ENCODE measurements around the gene SAP25.
A peak's percentile ranks its signal among the peaks of the same experiment; 100 is the strongest.
"Not testable (repeated sequence)": the region's sequence is repeated elsewhere in the genome, so short reads cannot be mapped to it uniquely, and the experiment has no call there.

Gene SAP25

DNA sequence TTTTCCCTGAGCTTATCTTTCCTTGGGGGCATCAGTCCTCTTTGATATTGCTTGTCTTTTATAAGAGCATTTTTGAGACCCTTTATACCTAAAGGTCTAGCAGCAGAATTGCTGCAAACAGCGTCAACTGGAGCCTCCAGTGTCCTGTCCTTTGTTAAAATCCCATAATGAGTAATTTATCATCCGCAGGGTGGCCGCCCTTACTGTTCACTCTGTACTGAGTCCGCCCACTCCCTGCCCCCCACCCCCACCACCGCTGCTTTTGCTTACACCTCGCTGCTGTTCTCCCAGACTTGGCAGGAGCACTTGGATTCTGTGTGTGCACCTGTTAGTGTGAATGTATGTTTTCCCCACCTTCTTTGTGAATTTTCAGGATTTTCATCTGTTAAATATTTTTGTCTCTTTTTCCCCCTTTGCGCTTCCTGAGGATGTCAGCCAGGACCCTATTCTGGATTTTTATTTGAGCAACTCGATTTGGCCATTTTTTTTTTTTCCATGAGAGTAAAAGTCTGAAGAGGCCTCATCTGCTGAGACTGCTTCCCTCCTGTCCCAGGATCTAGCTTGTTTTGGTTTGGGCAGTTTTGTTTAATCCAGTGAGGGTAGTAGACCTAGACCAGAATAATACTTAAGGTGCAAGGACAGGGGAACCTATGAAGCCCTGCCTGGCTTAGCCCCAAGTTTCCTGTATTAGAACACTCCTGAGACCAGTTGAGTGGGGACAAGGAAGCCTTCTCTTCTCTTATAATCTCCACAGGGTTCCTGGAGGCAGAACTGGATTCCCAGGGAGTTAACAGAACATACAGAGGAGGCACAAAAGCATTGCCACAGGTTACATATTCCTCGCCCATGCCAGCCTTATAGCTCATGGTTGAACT is 26.5 kb downstream of the SAP25 start:
- TF ChIP-seq POLR2A (IDR thresholded peaks at IDR 0.05; ENCODE audit: low read depth, low read length): no peak
- DNase-seq (ENCODE audit: insufficient read length, low spot score): no peak
- FAIRE-seq: no peak

DNA sequence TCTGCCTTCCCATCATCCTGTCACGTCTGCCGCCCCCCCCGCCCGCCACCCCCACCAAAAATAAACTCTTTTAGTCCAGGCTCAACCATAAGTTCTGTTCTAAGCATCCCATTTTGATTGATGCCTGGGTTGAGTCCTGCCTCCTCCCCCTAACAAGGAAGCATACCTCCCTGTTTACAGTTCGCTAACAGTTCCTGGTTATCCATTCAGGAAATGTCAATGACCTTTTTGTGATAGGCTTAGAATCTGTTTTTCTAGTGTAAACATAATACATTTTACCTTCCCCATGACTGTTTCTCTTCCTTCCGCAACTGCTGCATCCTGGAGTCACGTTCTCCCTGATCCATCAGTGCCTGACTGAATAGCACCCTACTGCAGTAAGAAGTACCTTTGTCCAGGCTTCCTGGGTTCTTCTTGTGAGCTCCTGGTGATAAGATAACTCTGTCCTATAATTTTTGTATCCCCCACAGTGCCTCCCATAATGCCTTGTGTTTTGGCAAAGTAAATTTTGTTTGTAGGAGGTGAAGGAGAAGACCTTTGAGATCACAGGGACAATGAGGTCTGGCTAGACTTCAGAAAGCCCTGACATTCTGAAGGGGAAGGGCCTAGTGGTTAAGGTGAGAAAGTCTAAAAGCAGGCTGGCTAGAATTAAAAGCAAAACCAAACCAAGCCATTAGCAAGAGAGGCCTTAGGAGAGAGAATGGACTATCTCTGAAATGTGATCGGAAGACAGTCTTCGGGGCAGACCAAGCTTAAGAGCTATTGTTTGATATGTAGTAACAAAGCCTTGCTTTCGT is 27.4 kb downstream of the SAP25 start:
- DNase-seq (ENCODE audit: insufficient read length, low spot score) (no peak), FAIRE-seq (no peak)
- TF ChIP-seq POLR2A (IDR thresholded peaks at IDR 0.05; ENCODE audit: low read depth, low read length): no peak

- TF ChIP-seq POLR2A (IDR thresholded peaks at IDR 0.05; ENCODE audit: low read depth, low read length): no peak
- DNase-seq (ENCODE audit: insufficient read length, low spot score) (peak; percentile 79), FAIRE-seq (peak; percentile 64)
These were observed 28.2 kb downstream of the SAP25 start for GRCh38 chr7:100545360-100546128.

GRCh38 chr7:100544967-100545359 is 28.7 kb downstream of the SAP25 start:
- DNase-seq (ENCODE audit: insufficient read length, low spot score) (no peak), FAIRE-seq (no peak)
- no peak for TF ChIP-seq POLR2A (IDR thresholded peaks at IDR 0.05; ENCODE audit: low read depth, low read length)

DNA sequence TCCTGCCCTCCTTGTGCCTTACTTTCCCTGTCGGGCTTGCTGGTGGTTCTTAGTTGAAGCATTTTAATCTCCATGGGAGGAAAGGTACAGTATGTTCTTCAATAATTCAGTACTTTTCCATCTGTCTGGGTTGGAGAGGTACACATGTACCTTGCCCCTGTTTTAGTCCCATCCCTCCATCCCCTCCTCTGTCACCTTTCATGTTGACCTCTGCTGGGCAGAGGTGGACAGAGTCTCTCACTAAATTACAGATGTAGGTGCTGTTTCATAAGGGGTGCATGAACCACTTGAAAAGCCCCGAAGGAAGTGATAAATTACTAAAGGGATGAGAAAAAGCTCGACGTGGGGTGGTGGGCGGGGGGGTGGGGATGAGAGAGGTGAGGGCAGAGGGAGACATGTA is 29.3 kb downstream of the SAP25 start:
- no peak for FAIRE-seq
- TF ChIP-seq POLR2A (IDR thresholded peaks at IDR 0.05; ENCODE audit: low read depth, low read length): no peak
- DNase-seq (ENCODE audit: insufficient read length, low spot score): no peak

DNA sequence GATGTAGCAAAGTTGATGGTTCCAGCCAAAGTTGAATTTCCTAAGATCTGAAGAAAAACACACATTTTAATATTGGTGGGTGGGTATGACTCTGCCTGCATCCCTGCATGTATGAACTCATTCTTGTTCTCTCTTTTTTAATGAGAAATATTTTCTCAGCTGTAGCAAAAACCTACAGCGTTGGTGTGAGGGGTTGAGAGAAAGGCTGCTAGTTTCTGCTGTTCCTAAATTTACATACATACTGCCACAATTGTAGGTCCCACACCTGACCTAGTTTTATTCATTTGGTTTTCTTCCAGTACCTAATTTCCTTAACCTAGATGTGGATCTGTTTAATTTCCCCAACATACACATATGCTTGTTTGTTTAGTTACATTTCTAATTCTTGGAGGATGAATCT is 30.1 kb downstream of the SAP25 start:
- DNase-seq (ENCODE audit: insufficient read length, low spot score) (no peak), FAIRE-seq (no peak)
- no peak for TF ChIP-seq POLR2A (IDR thresholded peaks at IDR 0.05; ENCODE audit: low read depth, low read length)

DNA sequence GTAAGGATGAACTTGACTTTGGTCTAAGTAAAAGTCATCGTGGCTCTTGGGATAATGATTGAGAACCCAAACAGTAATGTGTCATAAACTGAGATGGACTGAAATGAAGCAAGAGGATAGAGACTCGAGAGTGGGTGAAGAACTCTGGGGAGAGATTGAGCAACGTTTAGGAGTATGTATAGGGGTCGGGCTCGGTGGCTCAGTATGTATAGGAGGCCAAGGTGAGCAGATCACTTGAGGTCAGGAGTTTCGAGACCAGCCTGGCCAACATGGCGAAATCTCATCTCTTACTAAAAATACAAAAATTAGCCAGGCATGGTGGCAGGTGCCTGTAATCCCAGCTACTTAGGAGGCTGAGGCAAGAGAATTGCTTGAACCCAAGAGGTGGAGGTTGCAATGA is 32.4 kb downstream of the SAP25 start:
- not testable (repeated sequence) for FAIRE-seq; DNase-seq (ENCODE audit: insufficient read length, low spot score)

DNA sequence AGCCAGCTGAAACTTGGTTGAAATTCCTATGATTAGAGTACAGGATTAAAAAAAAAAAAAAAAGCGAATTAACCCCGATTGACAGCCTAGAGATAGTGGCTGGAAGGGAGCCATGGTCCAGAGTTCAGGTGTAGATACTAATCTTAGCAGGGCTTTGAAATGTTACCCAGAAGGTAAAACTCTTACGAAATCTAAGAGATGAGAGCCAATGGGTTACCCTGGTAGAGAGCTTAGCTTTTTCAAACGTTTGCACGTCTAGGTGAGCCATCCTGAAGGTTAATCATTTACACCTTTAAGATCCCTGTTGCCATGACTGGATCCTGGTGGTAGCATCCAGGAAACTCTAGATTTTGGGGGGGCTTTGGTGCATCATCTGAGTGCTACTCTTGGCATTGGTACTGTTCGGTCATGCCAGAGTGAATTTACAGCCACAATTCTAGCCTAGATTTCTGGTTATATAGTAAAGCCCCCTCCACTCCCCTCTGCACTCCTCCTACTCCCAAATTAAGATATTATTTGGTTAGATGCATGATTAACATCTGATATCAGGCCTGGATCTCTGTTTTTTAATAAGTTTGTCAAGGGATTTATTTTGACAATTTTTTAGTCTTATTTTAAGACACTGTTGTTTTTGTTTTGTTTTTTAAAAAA is 33.5 kb downstream of the SAP25 start:
- no peak for TF ChIP-seq POLR2A (IDR thresholded peaks at IDR 0.05; ENCODE audit: low read depth, low read length)
- FAIRE-seq (no peak), DNase-seq (ENCODE audit: insufficient read length, low spot score) (no peak)

DNA sequence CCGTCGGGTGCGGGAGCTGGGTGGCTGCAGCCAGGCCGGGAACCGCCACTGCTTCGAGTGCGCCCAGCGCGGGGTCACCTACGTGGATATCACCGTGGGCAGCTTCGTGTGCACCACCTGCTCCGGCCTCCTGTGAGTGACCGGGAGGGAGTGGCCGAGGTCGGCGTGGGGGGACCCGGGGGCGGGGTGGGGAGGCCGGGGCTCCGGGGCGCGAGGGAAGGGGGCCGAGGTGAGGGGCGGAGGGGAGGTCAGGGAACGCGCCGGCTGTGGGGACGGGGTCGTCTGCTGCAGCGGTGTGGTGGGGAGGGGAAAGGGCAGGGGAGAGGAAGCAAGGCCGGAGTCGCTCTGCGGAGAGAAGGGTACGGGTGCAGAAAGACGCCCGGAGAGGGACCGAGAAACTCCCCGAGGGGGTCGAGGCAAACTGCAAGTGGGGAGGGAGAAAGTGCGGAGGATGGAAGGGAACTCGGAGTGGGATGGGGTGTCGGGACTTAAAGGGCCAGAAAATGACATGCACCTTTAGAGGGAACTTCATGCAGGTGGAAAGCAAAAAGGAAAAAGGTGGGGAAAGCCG is 34.2 kb downstream of the SAP25 start:
- DNase-seq (ENCODE audit: insufficient read length, low spot score) (no peak), FAIRE-seq (no peak)
- no peak for TF ChIP-seq POLR2A (IDR thresholded peaks at IDR 0.05; ENCODE audit: low read depth, low read length)

GRCh38 chr7:100538654-100539435 is 34.9 kb downstream of the SAP25 start, which contains the start of gene AGFG2:
Gene AGFG2 (plus strand): TSS chr7:100539203. CDS start chr7:100539347, 144 bp downstream.
- TF ChIP-seq POLR2A (IDR thresholded peaks at IDR 0.05; ENCODE audit: low read depth, low read length): peak; percentile 88
- DNase-seq (ENCODE audit: insufficient read length, low spot score): peak; percentile 96
- peak; percentile 79 for FAIRE-seq

- DNase-seq (ENCODE audit: insufficient read length, low spot score): no peak
- FAIRE-seq: no peak
- TF ChIP-seq POLR2A (IDR thresholded peaks at IDR 0.05; ENCODE audit: low read depth, low read length): no peak
These were observed 35.4 kb downstream of the SAP25 start for GRCh38 chr7:100538348-100538653.

GRCh38 chr7:100536695-100537094 is 37.0 kb downstream of the SAP25 start:
- FAIRE-seq; DNase-seq (ENCODE audit: insufficient read length, low spot score): not testable (repeated sequence)

DNA sequence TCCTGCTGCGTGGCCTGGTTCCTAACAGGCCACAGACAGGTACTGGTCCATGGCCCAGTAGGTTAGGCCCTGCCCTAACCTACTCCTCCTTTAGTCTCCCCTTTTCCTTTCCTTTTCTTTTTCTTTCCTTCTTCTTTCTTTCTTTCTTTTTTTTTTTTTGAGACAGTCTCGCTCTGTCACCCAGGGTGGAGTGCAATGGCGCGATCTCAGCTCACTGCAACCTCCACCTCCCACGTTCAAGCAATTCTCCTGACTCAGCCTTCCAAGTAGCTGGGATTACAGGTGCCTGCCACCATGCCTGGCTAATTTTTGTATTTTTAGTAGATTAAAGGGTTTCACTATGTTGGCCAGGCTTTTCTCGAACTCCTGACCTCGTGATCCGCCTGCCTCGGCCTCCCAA is 37.7 kb downstream of the SAP25 start:
- not testable (repeated sequence) for FAIRE-seq; DNase-seq (ENCODE audit: insufficient read length, low spot score)
